HG02852 (cell line): ENCODE data around the gene STAT6.

Experiments
- ATAC-seq: cut with Tn5 transposase; IDR thresholded peaks from one replicate; pipeline ENCODE4 v1.9.1; 2021; ENCODE audit warnings: mild to moderate bottlenecking, moderate library complexity; ENCODE audit not compliant: unreplicated experiment

STAT6 gene

GRCh38 chr12:57111031-57111734, at the start of gene STAT6:
TSS of gene STAT6 (minus strand) at chr12:57111362. CDS start at chr12:57108278, 3,084 bp downstream.
- ATAC-seq, result peak; percentile 58

GRCh38 chr12:57160741-57161140, 49.6 kb upstream of the STAT6 start:
- ATAC-seq, result no peak

- ATAC-seq, result no peak
Measured at GRCh38 chr12:57160040-57160439, 48.9 kb upstream of the STAT6 start.

GRCh38 chr12:57159311-57159710, 48.1 kb upstream of the STAT6 start:
- no peak for ATAC-seq

- no peak for ATAC-seq
Measured at GRCh38 chr12:57158665-57159064, 47.5 kb upstream of the STAT6 start.

- no peak for ATAC-seq
Measured at GRCh38 chr12:57158186-57158585, 47.0 kb upstream of the STAT6 start.

- no peak for ATAC-seq
Measured at GRCh38 chr12:57157588-57158173, 46.5 kb upstream of the STAT6 start.

GRCh38 chr12:57156701-57157403, 45.7 kb upstream of the STAT6 start:
- ATAC-seq, result no peak

GRCh38 chr12:57154804-57155434, 43.8 kb upstream of the STAT6 start:
- ATAC-seq, result no peak

- ATAC-seq, result no peak
Measured at GRCh38 chr12:57154076-57154475, 42.9 kb upstream of the STAT6 start.

- ATAC-seq, result no peak
Measured at GRCh38 chr12:57153415-57153997, 42.3 kb upstream of the STAT6 start.

- no peak for ATAC-seq
Measured at GRCh38 chr12:57152639-57153038, 41.5 kb upstream of the STAT6 start.

- ATAC-seq, result no peak
Measured at GRCh38 chr12:57151741-57152630, 40.8 kb upstream of the STAT6 start.

- ATAC-seq, result no peak
Measured at GRCh38 chr12:57150400-57151000, 39.3 kb upstream of the STAT6 start.

GRCh38 chr12:57149245-57149900, 38.2 kb upstream of the STAT6 start:
- no peak for ATAC-seq

GRCh38 chr12:57148469-57149244, 37.5 kb upstream of the STAT6 start:
- ATAC-seq, result no peak

GRCh38 chr12:57146961-57147944, 36.1 kb upstream of the STAT6 start, which contains the start of gene LRP1-AS:
TSS of gene LRP1-AS (minus strand) at chr12:57147619.
- no peak for ATAC-seq
